Ecto neural progenitor cell (in vitro differentiated cells): ENCODE results near the gene AHNAK.
A peak's percentile ranks its signal among the peaks of the same experiment; 100 is the strongest.
"Not testable (repeated sequence)": the region's sequence is repeated elsewhere in the genome, so short reads cannot be mapped to it uniquely, and the experiment has no call there.

Source experiments
- DNase-seq: peaks from one replicate; pipeline ENCODE4 v3.0.0-alpha.2; 2018; ENCODE audit warnings: low spot score

Gene AHNAK

DNA sequence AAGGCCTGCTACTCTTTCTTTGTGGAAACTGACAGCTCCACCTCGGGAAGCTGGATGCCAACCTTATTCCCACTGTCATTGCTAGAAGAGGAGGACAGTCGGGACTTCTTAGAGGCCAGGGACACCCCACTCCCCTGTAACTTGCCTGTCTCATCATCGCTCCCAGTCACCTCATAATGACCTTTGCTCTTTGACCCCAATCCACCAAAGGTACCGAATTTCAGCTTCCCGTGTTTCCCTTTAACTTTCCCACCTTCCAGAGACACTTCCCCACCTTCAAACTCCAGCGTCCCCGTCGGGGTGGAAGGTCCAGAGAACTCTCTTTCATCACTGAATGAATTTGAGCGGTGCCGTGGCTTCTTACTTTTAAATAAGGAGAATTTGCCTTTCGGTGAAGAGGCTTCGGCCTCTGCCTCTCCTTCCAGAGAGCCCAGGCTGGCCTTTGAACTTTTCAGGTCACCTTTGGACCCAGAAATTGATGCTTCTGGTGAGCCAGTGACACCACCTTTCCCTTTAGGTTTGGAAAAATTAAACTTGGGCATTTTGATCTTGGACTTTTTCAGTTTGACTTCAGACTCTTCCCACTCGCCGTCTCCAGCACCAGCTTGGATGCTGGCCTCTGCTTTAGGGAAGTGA, 29.8 kb downstream of the AHNAK start:
- DNase-seq, result no peak

DNA sequence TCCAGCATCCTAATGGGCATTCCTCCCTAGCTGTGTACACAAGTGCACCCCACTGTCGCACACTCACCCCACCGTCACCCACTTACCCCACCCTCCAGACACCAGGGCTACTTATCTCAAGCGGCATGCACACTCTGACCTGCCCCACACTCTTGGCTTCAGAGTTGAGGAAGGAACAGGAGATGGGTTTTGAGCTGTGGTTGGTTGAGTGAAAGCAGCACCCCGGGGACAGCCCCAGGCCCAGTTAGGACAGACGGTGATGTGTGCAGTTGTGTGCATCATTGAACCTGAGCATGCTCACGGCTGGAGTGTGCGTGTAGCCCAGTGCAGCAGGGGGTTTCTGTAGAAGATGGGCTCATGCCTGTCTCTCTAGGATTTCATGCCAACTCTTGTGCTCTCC, 32.5 kb downstream of the AHNAK start:
- DNase-seq, result no peak

DNA sequence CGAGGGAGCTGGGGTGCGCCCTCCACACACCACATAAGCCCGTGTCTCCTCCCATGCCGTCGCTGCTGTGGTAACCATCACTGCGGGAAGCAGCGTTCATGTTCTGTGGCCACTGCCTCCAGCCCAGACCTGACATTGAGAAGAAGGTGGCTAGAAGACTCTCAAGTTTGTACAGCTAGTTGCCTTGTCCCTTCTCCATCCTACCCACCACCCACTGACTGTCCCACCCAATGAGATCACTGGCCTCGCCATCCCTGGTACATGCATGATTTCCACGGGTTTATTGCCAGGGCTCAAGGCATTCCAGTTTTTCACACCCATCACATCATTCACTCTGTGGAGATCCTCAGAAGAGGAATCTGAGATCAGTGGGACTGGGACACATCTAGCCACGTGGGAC, 33.0 kb downstream of the AHNAK start:
- no peak for DNase-seq

DNA sequence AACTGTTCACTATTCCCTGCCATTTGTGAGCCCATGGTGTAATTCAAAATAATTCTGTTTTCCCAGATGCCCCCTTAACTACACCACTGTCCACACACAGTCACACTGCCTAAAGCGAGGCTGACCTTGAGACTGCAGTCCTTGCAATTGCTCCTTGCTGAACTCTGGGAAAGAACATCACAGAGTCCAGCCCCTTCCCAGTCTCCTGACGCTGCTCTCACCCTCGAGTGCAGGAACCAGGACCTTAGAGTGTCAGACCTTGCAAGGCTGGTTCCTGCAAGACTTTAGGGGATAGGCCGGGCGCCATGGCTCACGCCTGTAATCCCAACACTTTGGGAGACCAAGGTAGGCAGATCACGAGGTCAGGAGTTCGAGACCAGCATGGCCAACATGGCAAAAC, 33.6 kb downstream of the AHNAK start:
- DNase-seq, result no peak

DNA sequence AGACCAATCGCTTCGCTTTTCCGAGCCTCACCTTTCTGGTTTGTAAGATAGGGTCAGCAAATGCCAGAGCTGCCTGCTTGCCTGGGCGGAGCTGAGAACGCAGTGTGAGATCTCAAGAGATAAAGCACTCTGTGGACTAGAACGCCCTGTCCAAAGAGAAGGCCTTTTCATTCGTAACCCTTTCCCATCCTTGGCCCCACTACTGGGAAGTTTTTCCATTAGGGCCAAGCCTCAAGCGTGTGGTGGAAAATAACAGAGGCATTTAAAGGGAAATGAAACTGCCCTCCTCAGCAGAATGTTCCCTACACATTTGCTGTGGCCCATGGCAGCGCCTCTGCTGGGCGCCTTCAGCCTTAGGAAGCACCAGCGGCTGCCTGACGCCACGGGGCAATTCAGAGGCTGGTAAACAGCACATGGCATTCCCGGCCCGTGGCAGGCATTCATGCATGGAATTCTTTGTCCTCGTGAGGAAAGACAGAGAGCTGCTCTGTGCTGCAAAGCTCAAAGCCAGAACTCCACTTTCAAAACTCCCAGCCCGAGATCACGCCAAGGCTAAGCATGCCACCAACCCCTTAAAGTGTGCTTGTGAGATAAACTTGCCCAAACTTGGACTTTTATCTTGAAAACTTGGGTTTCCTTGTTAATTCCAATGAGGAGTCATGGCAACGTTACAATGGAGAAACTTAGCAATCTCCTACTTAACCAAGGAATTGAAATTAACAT, 38.1 kb downstream of the AHNAK start:
- DNase-seq, result peak; percentile 82

DNA sequence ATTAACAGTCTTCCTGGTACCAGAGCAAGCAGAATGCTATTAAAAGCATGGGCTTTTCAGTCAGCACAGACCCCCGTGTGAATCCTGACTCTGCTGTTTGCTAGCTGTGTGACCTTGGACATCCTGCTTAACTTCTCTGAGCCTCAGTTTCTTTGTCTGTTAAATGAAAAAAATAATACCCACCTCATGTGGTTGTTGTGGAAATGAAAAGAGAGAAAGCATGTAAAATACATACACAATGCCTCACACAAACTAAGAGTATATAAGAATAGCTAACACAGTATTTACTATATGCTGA, 39.5 kb downstream of the AHNAK start:
- DNase-seq, result no peak

DNA sequence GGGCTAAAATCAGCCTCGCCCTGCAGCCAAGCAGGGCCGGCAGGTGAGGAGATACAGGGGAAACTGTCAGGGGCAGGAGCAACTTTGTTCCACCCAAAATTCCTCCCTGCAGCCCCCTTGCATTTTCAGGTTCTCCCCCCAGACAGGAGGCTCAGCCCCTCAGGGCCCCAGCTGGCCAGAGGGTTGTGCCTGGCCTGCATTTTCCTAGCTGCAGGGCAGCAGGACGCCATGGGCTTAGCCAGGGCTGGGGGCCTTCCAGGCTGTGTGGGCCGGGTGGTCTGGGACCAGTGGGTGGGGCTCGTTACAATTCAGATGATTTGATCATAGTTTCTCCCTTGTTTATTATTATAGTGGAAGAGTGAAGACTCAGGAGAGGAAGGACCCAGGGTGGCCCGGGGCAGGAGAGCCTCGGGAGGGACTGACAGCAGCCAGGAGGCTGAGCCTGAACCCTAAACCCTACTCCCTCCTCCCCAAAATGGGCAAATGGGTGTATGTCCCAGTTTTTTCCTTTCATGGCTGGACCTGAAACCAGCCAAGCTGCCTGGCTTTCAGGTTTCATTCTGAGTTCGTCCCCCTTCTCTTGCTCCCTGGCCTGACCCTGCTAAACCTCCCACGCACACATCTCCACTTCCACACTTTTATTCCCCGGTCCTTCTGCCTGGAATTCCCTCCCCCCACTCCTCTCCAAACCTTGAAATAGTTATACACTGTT, 40.0 kb downstream of the AHNAK start:
- DNase-seq, result no peak

DNA sequence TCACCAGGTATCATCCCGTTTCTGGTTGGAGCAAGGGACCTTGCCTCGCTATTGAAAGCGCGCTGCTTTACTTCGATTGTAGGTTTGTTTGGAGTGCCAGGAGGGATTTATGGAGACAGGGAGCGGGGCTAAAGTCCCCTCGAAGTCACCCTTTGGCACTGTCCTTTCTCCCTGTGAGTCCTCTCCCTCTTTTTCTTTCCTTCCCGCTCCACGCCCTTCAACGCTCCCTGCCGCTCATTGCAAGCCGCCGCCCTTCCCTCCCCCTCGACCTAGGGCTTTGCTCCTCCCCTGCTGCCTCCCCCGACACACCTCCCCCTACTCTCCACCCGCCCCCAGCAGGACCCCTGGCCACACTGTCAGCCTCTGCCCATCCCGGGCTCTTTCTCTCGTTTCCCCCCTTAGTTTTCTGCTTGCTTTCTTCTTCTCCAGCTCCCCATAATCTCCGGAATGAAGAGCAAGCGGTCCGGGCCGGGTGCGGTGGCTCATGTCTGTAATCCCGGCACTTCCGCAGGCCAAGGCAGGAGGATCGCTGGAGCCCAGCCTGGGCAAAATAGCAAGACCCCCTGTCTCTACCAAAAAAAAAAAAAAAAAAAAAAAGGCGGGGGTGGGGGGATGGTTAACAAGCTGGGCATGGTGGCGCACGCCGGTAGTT, 41.0 kb downstream of the AHNAK start:
- DNase-seq, result peak; percentile 57

DNA sequence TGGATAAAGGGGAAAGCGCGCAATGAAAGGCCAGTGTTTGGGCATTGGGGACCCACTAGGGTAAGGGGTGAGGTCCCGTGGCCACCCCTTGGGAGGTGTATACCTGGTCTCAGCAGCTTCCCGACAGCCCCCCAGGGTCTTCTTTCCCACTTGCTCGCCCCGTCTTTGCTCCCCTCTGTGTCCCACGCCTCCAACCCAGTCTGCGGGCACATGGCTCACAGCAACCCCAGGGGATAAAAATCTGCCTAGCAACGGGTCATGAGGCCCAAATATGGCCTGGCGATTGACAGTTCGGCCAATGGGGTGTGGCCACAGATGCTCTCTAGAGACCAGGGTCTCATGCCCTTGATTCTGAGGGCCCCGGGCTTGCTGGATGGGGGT, 41.6 kb downstream of the AHNAK start:
- peak; percentile 74 for DNase-seq

DNA sequence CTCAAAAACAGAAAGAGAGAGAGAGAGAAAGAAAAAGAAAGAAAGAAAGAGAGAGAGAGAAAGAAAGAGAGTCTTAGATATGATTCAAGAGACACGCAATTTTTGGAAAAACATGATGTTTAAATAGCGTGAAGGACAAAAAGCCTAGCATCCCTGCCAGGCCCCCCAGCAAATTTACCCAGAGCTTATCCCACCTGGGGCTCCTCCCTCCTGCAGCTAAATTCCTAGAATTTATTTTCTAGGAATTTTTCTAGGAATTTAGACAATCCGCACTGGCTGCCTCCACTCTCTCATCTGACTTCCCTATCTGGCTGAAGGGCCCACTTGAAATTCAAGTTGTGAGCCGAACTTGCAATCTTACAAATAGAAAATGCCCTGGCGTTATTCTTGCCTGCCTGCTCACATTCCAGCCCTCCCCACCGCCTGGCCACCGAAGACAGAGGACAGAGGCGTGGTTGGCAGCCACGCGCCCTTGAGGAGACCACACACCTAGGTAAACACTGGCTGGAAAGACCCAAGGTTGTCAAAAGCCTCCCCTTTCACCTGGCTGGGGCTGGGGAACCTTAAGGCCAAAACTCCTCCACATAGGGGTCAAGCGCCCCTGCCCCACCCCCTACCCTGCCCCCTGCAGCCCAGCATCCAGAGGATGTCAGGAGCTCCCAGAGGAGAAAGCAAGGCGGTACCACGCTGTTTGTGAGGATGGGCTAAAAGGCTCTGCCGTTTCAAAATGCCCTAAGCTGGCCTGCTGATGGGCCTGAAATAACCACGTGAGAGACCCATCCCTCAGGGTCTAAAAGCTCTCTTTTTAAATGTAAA, 42.2 kb downstream of the AHNAK start:
- peak; percentile 66 for DNase-seq

DNA sequence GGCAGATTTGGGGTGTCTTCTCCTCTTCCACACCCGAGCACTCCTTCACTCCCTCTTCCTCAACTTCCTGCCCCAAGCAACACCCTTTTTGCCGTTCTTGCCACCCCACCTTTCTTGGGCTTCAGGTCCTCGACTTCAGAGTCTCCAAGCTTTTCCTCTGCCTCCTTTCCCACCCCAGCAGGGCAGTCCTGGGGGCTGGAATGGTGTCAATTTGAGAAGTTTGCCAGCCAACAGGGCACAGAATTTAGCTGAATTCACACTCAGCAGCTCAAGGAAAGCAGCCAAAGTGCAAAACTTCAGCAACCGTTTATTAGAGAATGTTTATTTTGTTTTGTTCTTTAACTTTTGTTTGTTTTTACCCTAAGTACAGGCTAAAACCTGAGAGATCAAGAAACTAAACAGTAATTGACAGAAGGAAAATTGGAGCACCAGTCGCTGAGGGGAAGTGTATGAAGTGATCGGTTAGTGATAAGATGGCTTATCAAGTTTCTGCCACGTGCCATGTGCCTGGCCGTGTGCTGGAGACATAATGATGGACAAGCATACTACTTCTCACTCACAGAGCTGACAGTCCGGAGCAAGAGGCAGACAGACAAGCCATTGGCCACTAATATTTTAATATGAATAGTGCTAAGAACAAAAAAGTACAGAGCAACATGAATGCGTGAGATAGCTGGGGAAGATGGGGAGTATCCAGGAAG, 44.4 kb downstream of the AHNAK start:
- DNase-seq, result no peak

DNA sequence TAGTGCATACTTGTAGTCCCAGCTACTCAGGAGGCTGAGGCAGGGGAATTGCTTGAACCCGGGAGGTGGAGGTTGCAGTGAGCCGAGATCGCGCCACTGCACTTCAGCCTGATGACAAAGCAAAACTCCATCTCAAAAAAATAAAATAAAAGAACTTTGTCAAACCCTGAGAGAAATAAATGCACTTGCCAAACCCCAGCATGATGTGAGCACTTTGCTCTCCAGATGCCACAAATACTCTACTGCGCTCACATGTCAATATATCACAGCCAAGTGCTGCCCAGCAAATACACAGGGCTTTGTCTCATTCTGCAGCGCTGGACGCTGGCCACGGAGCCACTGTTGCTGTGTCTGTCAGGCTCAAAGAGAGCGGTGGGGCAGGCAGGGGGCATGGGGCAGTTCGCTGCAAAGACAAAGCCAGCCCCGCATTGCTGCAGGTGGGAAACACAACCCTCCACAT, 45.1 kb downstream of the AHNAK start:
- no peak for DNase-seq

DNA sequence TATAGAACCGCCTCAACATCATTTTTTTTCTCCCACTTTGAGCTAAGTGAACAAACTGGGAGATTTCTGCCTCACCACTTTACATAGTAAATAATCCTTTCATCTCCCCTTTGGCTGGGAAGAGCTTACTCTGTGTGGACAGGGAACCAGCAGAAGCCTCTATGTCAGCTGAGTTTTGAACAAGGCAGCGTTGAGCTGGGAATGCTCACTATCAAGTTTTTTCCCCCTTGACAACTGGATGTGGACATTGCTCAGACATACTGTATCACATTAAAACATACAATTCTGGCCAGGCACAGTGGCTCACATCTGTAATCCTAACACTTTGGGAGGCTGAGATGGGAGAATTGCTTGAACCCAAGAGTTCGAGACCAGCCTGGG, 46.0 kb downstream of the AHNAK start:
- DNase-seq, result no peak

DNA sequence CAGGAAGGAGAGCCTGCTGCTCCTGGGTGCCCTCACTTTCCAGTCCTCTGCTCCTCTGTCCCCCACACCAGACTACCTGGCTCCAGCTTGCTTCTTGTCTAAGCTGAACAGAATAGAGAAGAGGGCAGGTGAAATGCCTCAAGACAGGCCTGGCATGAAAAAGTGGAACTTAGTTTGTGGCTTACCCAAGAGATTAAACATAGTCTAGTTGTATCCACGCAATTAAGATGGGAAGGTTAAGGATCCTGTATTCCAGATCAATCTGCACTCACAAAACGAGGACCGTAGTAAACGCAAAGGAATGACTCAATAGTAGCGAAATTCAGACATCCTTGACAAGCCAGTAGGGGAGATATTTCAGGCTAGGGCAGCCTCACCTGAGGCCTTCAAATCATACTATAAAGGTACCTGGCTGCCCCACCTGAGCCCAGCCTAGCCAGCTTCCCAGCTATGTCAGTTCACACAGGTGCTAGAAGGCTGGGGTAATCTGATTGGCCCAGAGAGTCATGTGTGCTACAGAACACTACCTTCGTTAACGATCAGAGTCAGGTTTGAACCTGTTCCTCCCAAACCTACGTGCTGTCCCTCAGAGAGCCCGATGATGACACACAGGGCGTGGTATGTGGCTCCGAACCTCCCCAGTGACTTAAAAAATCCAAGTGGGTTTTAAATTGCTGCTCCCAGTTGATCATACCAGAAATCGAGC, 46.5 kb downstream of the AHNAK start:
- DNase-seq, result no peak

DNA sequence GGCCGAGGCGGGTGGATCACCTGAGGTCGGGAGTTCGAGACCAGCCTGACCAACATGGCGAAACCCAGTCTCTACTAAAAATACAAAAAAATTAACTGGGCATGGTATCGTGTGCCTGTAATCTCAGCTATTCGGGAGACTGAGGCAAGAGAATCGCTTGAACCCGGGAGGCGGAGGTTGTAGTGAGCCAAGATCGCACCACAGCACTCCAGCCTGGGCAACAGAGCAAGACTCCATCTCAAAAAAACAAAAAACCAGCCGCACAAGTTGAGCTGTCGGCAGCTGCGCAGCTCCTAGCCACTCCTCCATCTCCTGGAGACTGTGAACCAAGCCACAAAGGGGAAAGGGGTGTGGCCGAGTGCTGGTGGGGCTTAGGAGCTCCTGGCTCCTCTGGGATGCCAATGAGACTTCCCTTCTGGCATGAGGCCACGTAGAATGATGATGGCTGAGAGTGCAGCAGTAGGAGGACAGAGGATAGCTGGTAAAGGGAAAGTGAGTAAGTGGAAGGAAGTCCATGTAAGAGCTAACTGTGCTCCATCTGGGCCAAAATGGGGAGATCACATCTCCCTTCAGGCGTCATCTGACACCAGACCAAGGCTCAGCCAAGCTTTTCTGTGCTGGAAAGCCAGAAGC, 47.2 kb downstream of the AHNAK start:
- DNase-seq, result not testable (repeated sequence)

DNA sequence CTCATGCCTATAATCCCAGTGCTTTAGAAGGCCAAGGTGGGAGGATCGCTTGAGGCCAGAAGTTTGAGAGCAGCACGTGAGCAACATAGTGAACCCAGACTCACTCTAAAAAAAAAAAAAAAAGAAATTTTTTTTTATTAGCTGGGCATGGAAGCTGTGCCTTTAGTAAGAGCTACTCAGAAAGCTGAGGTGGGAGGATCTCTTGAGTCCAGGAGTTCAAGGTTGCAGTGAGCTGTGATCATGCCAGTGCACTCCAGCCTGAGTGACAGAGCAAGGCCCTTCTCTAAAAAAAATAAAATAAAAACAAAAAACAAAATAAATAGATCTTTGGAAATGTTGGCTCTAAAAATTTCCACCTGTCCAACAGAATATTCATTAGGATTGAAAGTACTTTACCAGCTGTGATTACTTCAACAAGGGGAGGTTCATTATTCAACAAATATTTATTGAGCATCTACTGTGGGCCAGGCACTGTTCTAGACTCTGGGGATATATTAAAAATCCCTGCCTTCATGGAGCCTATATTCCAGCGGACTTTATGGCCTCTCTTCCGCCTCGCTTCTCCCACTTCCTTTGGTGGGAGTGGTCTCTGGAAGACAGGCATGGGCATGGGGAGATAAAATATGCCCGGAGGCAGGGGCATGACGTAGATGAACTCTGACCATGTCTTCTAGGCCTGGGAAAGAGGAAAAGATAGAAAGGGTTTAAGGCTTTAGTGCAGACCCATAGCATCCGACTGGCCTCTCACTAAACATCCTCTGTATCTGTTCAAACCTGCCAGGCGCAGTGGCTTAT, 47.9 kb downstream of the AHNAK start:
- no peak for DNase-seq

DNA sequence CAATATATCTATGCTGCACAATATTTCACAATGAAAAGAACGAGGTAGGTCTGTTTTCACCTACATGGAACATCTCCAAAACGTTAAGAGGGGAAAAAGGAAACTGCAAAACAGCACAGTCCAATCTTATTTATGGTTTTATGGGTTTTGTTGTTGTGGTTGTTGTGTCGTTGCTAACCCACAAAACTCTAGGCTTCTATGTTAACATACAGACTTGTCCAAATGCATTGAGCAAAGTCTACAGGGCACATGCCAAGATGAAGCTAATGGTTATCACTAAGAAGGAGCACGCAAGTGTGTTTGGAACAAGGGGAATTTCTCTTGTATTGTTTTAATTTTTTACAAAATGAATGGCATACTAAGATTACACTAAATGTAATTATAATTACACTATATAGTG, 48.6 kb downstream of the AHNAK start:
- no peak for DNase-seq

DNA sequence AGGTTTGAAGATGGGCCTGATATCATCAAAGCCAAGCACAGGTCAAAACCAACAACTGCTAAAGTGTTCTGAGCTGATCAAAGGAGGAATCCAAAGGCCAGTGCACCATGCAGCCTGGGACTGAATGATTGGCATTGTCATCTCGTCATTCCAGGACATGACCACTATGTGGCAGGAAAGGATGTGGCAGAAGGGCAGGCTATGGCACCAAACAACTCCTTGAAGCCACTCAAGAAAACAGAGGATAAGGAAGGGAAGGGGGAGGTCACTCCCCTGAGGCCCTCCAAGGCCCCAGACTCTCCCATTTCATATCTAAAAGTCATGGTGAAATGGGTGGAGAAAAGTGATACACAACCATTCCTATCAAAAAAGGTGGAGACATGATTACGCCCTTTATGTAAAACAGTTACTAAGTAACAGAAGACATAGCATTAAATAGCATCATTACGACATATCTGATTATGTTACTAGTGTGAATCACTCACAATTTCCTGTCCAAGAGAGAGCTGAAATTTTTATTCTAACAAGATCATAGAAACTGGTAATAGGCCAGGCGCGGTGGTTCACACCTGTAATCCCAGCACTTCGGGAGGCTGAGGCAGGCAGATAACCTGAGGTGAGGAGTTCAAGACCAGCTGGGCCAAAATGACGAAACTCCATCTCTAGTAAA, 49.3 kb downstream of the AHNAK start:
- DNase-seq, result no peak

DNA sequence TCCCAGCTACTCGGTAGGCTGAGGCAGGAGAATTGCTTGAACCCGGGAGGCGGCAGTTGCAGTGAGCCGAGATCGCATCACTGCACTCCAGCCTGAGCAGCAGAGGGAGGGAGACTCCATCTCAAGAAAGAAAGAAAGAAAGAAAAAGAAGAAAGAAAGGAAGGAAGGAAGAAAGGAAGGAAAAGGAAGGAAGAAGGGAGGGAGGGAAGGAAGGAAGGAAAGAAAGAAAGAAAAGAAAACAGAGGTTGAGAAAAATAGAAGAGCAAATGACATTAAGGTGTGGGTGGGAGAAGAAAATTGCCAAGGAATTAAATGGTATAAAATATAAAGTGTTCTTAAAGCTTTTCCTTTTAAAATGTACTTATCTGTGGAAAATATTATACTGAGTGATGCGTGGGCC, 49.9 kb downstream of the AHNAK start:
- no peak for DNase-seq
